K562 (cell line): ENCODE measurements around the gene TXNRD2. TPM values are rescaled to one million over a fixed set of nuclear protein-coding genes. Genes with fewer than 3 reads are reported as not detected.

Experiments
- CHD7 ChIP-seq: fragments of 200-600 bp; sonication (generic); IDR thresholded peaks from one replicate; pipeline ENCODE4 v1.6.1; 2012; ENCODE audit warnings: mild to moderate bottlenecking, low read depth, low read length, inconsistent platforms
- CUX1 ChIP-seq: fragments of 200-800 bp; sonication (Bioruptor generic); IDR thresholded peaks from 2 replicates; pipeline ENCODE4 v1.6.1; 2016; ENCODE audit warnings: missing genetic modification characterization, missing compliant biosample characterization
- HDAC1 ChIP-seq, 2 experiments: fragments of 450-650 bp; IDR thresholded peaks; 2 replicates each; pipeline ENCODE4 v1.6.1; 2016 to 2017; ENCODE audit warnings: inconsistent platforms in 1 of 2, mild to moderate bottlenecking in 1 of 2, moderate library complexity in 1 of 2
- HMG20A ChIP-seq: fragments of 450-650 bp; formaldehyde crosslinking; conservative IDR thresholded peaks from 2 replicates; pipeline ENCODE4 v1.4.0; 2020; ENCODE audit warnings: mild to moderate bottlenecking, mixed read lengths
- MAFF ChIP-seq: IDR thresholded peaks from 2 replicates; pipeline ENCODE4 v1.6.1; 2012; ENCODE audit warnings: low read length, improper control_type of control experiment
- MAFK ChIP-seq: IDR thresholded peaks from 2 replicates; pipeline ENCODE4 v1.6.1; 2011; ENCODE audit warnings: low read length, improper control_type of control experiment
- SMARCC2 ChIP-seq: fragments of 450-650 bp; IDR thresholded peaks from 2 replicates; pipeline ENCODE4 v1.6.1; 2017; ENCODE audit warnings: antibody characterized with exemption, moderate library complexity, mild to moderate bottlenecking, low read depth
- SPI1 ChIP-seq: IDR thresholded peaks from 2 replicates; pipeline ENCODE4 v1.6.1; 2011; ENCODE audit warnings: low read depth, low read length, control low read depth, borderline replicate concordance
- polyA plus RNA-seq, 8 experiments: library from polyadenylated mRNA; depleted of rRNA in 4 of 8; stranded (reverse) in 5 of 8; unstranded in 3 of 8; fragments of >200 nt; fragmentation: Nextera tagmentation in 2 of 8; fragmentation: Illumina TruSeq in 1 of 8; extraction: Ambion mirVana in 2 of 8; extraction: Trizol in 1 of 8; gene quantifications; 2 replicates each; pipeline versions ENCODE4 v1.2.1 to v1.2.3, GENCODE V29; 2011 to 2014; ENCODE audit warnings: inconsistent platforms in 1 of 8, missing spikeins in 1 of 8
- total RNA-seq, 7 experiments: library from RNA; depleted of rRNA in 6 of 7; stranded (reverse); fragments of >200 nt in 6 of 7; fragmentation: Illumina TruSeq in 2 of 7; extraction: Trizol in 2 of 7; gene quantifications; 2 replicates each; pipeline versions ENCODE4 v1.2.1 to v1.2.3, GENCODE V29; 2011 to 2021; ENCODE audit warnings: low replicate concordance in 1 of 7

Gene TXNRD2
- total and polyA plus RNA-seq, 9 of the 15 experiments (the other 6 are each of a cell fraction or from before 2014, with no cell fraction given) = 3.3 to 80.2 (median 49.4) TPM

- TF ChIP-seq CUX1 (CRISPR knock-in tag) (no peak), MAFK (peak; percentile 96), SMARCC2 (no peak), HMG20A (CRISPR knock-in tag) (0 out of 2 replicates have a peak, but pooled peaks have one; percentile 57), CHD7 (peak; percentile 86), SPI1 (peak; percentile 61; the same call in 1 of the 2 replicates), MAFF (peak; percentile 87), HDAC1 (IDR thresholded peaks at IDR 0.05) (no peak)
These were observed 85.9 kb downstream of the TXNRD2 start (continued) for GRCh38 chr22:19855504-19856409.
